CD4-positive, alpha-beta T cell (primary cell): Measurements from ENCODE around the gene MYO1B. TPM values are rescaled to one million over a fixed set of nuclear protein-coding genes. Genes with fewer than 3 reads are reported as not detected.

Experiments
- ATAC-seq: fragments of 200-7000 bp; cut with Tn5 transposase; one replicate; pipeline ENCODE4 v1.10.0; 2022; ENCODE audit warnings: mild to moderate bottlenecking; ENCODE audit not compliant: poor library complexity
- CTCF ChIA-PET: fragments of 350-600 bp; sonication (Branson Sonifier 250); formaldehyde crosslinking; loops from one replicate; lab custom pipeline; 2021; ENCODE audit warnings: antibody characterized with exemption, inconsistent platforms; lab: Charles Lee
- POLR2A ChIA-PET: fragments of 350-600 bp; sonication (Branson Sonifier 250); formaldehyde crosslinking; loops from one replicate; lab custom pipeline; 2021; ENCODE audit warnings: antibody characterized with exemption, inconsistent platforms; lab: Charles Lee
- DNase-seq, 14 experiments: peaks; one replicate each; pipeline ENCODE4 v3.0.0-alpha.2; 2013 to 2020; ENCODE audit warnings: mixed read lengths in 2 of 14
- H3K27ac ChIP-seq, 2 donors: one replicate each; pipeline versions ENCODE4 v1.5.1 to v1.7.0; 2013; ENCODE audit warnings: low read length in 2 of 2, low read depth in 1 of 2, mild to moderate bottlenecking in 1 of 2
- H3K27me3 ChIP-seq, 2 experiments: 1 replicate in 1 of 2; 2 replicates in 1 of 2; pipeline versions ENCODE4 v1.6.1 to v1.7.0; 2013; ENCODE audit warnings: low read length in 2 of 2, control low read depth in 1 of 2, mild to moderate bottlenecking in 1 of 2, moderate library complexity in 1 of 2; ENCODE audit not compliant: insufficient read depth in 2 of 2, control insufficient read depth in 1 of 2
- H3K36me3 ChIP-seq: one replicate; pipeline ENCODE4 v1.6.1; 2013; ENCODE audit warnings: low read length, control low read depth; ENCODE audit not compliant: insufficient read depth
- H3K4me1 ChIP-seq: one replicate; pipeline ENCODE4 v1.6.1; 2013; ENCODE audit warnings: low read length, control low read depth; ENCODE audit not compliant: insufficient read depth
- H3K4me3 ChIP-seq: one replicate; pipeline ENCODE4 v1.5.1; 2013; ENCODE audit warnings: mild to moderate bottlenecking, low read length, moderate library complexity
- H3K9me3 ChIP-seq, 2 experiments: 1 replicate in 1 of 2; 2 replicates in 1 of 2; pipeline versions ENCODE4 v1.6.1 to v1.7.0; 2013; ENCODE audit warnings: low read length in 2 of 2, mild to moderate bottlenecking in 2 of 2, control low read depth in 1 of 2, moderate library complexity in 1 of 2; ENCODE audit not compliant: control insufficient read depth in 1 of 2, insufficient read depth in 1 of 2
- H3K27ac Mint-ChIP-seq: one replicate; pipeline ENCODE4 v1.8.0; 2020; ENCODE audit warnings: mixed read lengths
- H3K27me3 Mint-ChIP-seq: one replicate; pipeline ENCODE4 v1.8.0; 2021; ENCODE audit warnings: mixed read lengths
- H3K36me3 Mint-ChIP-seq: one replicate; pipeline ENCODE4 v1.8.0; 2021; ENCODE audit warnings: low read depth, mixed read lengths
- H3K4me1 Mint-ChIP-seq: one replicate; pipeline ENCODE4 v1.8.0; 2021; ENCODE audit warnings: low read depth, mixed read lengths
- H3K4me3 Mint-ChIP-seq: one replicate; pipeline ENCODE4 v1.8.0; 2020; ENCODE audit warnings: mild to moderate bottlenecking, mixed read lengths
- H3K9me3 Mint-ChIP-seq: one replicate; pipeline ENCODE4 v1.8.0; 2020; ENCODE audit warnings: mixed read lengths
- intact Hi-C, 2 experiments: fragments of 100-400 bp; cut with DNase I in 1 of 2; cut with micrococcal nuclease in 1 of 2; formaldehyde crosslinking; loops; one replicate each; pipeline versions ENCODE4 v1.15.1 to v1.9.0; 2023 to 2025; cut with DNase I, micrococcal nuclease
- total RNA-seq, 174 experiments: library from RNA in 2 of 174; stranded (reverse) in 2 of 174; gene quantifications; one replicate each; pipeline ENCODE4 v1.2.3 and lab custom pipeline; 2021 to 2026
- TF ChIP-seq, protein P1 (sequence below): fragments of 200-600 bp; IDR thresholded peaks from one replicate; pipeline ENCODE4 v1.8.0; 2022; ENCODE audit warnings: antibody characterized with exemption, mild to moderate bottlenecking

MYO1B gene
- total RNA-seq, 2 experiments from 2014 or later: 0.98 to 1.3 TPM

- intact Hi-C loops: no loop called here
- no peak for DNase-seq
- Histone ChIP-seq H3K4me1 (no peaks in the 10 kb centered on the region), H3K9me3 (no peaks in the 10 kb centered on the region), H3K4me3 (no peak overlapping the region), H3K36me3 (no peaks in the 10 kb centered on the region), H3K27ac (no peak overlapping the region), H3K27me3 (no peaks in the 10 kb centered on the region)
- TF ChIP-seq, protein P1, sequence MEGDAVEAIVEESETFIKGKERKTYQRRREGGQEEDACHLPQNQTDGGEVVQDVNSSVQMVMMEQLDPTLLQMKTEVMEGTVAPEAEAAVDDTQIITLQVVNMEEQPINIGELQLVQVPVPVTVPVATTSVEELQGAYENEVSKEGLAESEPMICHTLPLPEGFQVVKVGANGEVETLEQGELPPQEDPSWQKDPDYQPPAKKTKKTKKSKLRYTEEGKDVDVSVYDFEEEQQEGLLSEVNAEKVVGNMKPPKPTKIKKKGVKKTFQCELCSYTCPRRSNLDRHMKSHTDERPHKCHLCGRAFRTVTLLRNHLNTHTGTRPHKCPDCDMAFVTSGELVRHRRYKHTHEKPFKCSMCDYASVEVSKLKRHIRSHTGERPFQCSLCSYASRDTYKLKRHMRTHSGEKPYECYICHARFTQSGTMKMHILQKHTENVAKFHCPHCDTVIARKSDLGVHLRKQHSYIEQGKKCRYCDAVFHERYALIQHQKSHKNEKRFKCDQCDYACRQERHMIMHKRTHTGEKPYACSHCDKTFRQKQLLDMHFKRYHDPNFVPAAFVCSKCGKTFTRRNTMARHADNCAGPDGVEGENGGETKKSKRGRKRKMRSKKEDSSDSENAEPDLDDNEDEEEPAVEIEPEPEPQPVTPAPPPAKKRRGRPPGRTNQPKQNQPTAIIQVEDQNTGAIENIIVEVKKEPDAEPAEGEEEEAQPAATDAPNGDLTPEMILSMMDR: no peak
- Mint-ChIP-seq H3K4me1 (no peaks in the 10 kb centered on the region), H3K4me3 (no peak overlapping the region), H3K27me3 (no peaks in the 10 kb centered on the region), H3K9me3 (no peaks in the 10 kb centered on the region), H3K27ac (no peak overlapping the region), H3K36me3 (no peaks in the 10 kb centered on the region)
- no peak for ATAC-seq
- POLR2A ChIA-PET: no interaction called here
- CTCF ChIA-PET: no interaction called here
Measured at GRCh38 chr2:191255756-191256312, 10.6 kb downstream of the MYO1B start.

DNA sequence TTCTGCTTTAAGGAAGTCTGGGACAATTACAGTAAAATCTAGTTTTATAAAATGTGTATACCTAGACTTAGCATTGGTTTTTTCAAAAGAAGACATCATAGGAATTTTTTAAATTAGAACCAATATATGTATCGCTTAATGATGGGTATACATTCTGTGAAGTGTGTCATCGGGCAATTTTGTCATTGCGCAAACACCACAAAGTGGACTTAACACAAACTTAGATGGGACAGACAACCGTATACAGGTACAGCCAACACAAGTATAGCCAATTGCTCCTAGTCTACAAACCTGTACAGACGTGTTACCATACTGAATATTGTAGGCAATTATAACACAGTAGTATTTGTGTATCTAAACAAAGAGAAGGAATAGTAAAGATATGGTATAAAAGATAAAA, 12.7 kb downstream of the MYO1B start:
- H3K4me3 Mint-ChIP-seq: no peak overlapping the region
- ChIA-PET POLR2A (no interaction called here), CTCF (no interaction called here)
- no peaks in the 10 kb centered on the region for H3K9me3 ChIP-seq
- DNase-seq (no peak), ATAC-seq (no peak)
- no peak overlapping the region for H3K4me3 ChIP-seq
- no peak overlapping the region for H3K27ac ChIP-seq
- H3K4me1 ChIP-seq: no peaks in the 10 kb centered on the region
- intact Hi-C loops: no loop called here
- H3K4me1 Mint-ChIP-seq: no peaks in the 10 kb centered on the region
- H3K27me3 ChIP-seq: no peaks in the 10 kb centered on the region
- no peaks in the 10 kb centered on the region for H3K27me3 Mint-ChIP-seq
- no peaks in the 10 kb centered on the region for H3K36me3 ChIP-seq
- no peak overlapping the region for H3K27ac Mint-ChIP-seq
- no peaks in the 10 kb centered on the region for H3K36me3 Mint-ChIP-seq
- no peaks in the 10 kb centered on the region for H3K9me3 Mint-ChIP-seq
- TF ChIP-seq, protein P1: no peak

DNA sequence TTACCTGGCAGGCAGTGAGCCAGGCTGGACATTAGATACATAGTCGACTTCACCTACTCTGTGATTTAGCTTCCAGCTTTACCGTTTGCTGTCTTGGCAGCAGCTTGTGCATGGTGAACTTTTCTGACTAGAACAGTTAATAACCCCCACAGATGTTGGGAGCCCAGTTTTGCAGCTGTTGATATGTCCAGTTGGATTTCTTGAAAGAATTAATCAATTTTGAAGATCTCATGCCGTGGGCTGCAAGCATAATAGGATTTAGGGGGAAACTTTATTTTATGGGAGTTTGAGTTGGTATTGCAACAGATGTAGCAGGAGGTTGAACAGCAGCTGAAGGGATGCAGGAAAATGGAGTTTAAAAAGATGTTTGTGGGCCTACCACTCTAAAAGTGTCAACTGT, 13.8 kb downstream of the MYO1B start:
- H3K4me1 ChIP-seq: no peaks in the 10 kb centered on the region
- no peaks in the 10 kb centered on the region for H3K4me1 Mint-ChIP-seq
- no peaks in the 10 kb centered on the region for H3K9me3 ChIP-seq
- no peak overlapping the region for H3K27ac Mint-ChIP-seq
- no peak for ATAC-seq
- H3K36me3 ChIP-seq: no peaks in the 10 kb centered on the region
- H3K27me3 ChIP-seq: no peaks in the 10 kb centered on the region
- H3K4me3 Mint-ChIP-seq: no peak overlapping the region
- CTCF ChIA-PET: no interaction called here
- H3K27ac ChIP-seq: no peak overlapping the region
- DNase-seq: no peak
- POLR2A ChIA-PET: no interaction called here
- TF ChIP-seq, protein P1: no peak
- intact Hi-C loops: no loop called here
- H3K36me3 Mint-ChIP-seq: no peaks in the 10 kb centered on the region
- H3K4me3 ChIP-seq: no peak overlapping the region
- no peaks in the 10 kb centered on the region for H3K27me3 Mint-ChIP-seq
- no peaks in the 10 kb centered on the region for H3K9me3 Mint-ChIP-seq
